ENCODE results near the gene PERM1.

DNA sequence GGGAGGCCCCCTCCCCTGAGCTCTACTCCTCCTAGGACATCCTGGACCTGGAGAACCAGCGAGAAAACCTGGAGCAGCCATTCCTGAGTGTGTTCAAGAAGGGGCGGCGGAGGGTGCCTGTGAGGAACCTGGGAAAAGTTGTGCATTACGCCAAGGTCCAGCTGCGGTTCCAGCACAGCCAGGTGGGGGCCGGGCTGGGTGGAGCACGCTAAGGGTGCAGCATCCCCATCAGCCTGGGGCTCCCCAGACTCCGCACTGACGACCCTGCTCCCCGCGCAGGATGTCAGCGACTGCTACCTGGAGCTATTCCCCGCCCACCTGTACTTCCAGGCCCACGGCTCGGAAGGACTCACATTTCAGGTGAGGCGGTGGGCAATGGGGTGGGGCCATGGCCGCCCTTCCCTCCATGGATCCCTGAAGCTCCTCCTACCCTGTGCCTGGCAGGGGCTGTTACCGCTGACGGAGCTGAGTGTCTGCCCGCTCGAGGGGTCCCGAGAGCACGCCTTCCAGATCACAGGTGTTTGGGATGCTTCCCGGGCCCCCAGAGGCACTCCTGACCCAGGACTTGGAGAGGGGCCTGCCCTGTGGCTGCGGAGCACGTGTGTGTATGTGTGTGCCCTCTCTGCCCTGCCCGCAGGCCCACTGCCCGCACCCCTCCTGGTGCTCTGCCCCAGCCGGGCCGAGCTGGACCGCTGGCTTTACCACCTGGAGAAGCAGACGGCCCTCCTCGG lies 11.5 kb downstream of the PERM1 start:
- TF ChIP-seq, protein P1, sequence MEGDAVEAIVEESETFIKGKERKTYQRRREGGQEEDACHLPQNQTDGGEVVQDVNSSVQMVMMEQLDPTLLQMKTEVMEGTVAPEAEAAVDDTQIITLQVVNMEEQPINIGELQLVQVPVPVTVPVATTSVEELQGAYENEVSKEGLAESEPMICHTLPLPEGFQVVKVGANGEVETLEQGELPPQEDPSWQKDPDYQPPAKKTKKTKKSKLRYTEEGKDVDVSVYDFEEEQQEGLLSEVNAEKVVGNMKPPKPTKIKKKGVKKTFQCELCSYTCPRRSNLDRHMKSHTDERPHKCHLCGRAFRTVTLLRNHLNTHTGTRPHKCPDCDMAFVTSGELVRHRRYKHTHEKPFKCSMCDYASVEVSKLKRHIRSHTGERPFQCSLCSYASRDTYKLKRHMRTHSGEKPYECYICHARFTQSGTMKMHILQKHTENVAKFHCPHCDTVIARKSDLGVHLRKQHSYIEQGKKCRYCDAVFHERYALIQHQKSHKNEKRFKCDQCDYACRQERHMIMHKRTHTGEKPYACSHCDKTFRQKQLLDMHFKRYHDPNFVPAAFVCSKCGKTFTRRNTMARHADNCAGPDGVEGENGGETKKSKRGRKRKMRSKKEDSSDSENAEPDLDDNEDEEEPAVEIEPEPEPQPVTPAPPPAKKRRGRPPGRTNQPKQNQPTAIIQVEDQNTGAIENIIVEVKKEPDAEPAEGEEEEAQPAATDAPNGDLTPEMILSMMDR (IDR thresholded peaks at IDR 0.05; ENCODE audit: insufficient read depth, low read length, poor library complexity, severe bottlenecking): no peak
- TF ChIP-seq EZH2phosphoT487 (conservative IDR thresholded peaks at IDR 0.05; ENCODE audit: low read length): no peak

Measured in SU-DHL-6 (cell line).